Measurements from ENCODE around the gene CLASP1. TPM values are rescaled to one million over a fixed set of nuclear protein-coding genes. Genes with fewer than 3 reads are reported as not detected.
"Not testable (repeated sequence)": the region's sequence is repeated elsewhere in the genome, so short reads cannot be mapped to it uniquely, and the experiment has no call there.

CLASP1 gene
- total and polyA plus RNA-seq, 12 donors, result 10.1 to 90.6 (median 71.7) TPM

DNA sequence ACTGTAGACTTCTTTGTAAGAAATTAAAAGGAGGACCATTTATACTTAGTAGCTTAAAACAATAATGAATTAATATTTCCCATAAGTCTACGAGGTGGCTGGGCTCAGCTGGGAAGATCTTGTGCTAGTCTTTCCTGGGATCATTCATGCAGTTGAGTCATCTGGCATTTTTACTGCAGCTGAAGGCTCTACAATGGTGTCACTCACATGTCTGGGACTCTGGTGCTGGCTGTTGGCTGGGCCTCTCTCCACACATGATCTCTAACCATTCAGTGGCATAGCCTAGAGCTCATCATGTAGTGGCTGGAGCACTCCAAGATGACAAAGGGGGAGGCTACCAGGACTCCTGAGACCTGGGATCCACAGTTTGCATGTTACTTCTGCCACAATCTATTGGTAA, 35.5 kb downstream of the CLASP1 start:
- no peak for DNase-seq
- Histone ChIP-seq H3K27ac (peak overlapping the region in 6 of 10 donors; percentile 34 to 68 (median 44)), H3K9me3 (peaks cover 0 to 27% (median 0%) of the 10 kb centered on the region in 11 donors), H3K4me1 (peaks cover 8 to 64% (median 41%) of the 10 kb centered on the region in 9 donors), H3K4me3 (no peak overlapping the region), H3K27me3 (no peaks in the 10 kb centered on the region), H3K36me3 (peaks cover 0 to 15% (median 0%) of the 10 kb centered on the region in 9 donors)
- intact Hi-C loops (cut with DNase I), result loop anchor here in 1 of 10 donors (5.0 kb wide), 1 partner anchor 34 kb away; the partner anchor contains the start of gene CLASP1
- TF ChIP-seq, protein P1, sequence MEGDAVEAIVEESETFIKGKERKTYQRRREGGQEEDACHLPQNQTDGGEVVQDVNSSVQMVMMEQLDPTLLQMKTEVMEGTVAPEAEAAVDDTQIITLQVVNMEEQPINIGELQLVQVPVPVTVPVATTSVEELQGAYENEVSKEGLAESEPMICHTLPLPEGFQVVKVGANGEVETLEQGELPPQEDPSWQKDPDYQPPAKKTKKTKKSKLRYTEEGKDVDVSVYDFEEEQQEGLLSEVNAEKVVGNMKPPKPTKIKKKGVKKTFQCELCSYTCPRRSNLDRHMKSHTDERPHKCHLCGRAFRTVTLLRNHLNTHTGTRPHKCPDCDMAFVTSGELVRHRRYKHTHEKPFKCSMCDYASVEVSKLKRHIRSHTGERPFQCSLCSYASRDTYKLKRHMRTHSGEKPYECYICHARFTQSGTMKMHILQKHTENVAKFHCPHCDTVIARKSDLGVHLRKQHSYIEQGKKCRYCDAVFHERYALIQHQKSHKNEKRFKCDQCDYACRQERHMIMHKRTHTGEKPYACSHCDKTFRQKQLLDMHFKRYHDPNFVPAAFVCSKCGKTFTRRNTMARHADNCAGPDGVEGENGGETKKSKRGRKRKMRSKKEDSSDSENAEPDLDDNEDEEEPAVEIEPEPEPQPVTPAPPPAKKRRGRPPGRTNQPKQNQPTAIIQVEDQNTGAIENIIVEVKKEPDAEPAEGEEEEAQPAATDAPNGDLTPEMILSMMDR (IDR thresholded peaks at IDR 0.05), result no peak
- WGBS, 2 donors, result 65 to 88% methylated on average over 1 of the region's 1 CpG
- peak in 3 of 8 donors; percentile 31 to 44 (median 42) for ATAC-seq

DNA sequence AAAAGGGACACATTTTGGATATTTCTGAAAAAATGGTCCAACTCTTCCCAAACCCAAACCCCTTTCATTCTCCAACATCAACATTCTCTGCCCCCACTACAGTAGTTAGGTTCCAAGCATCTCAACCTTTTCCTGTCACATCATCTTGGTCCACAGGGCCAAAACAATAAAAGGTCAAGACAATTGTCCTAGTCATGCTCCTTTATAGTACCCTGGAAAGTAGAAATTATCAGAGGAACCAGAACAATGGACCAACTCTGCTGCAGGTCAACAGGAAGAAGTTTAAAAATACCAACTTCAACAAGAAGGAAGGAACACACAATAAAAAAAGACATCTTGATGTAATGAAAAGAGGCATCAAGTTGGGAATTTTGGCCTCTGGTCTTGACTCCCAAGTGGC, 36.1 kb downstream of the CLASP1 start:
- Histone ChIP-seq H3K9me3 (peaks cover 0 to 27% (median 0%) of the 10 kb centered on the region in 11 donors), H3K27ac (peak overlapping the region in 6 of 10 donors; percentile 21 to 68 (median 44)), H3K27me3 (no peaks in the 10 kb centered on the region), H3K36me3 (peaks cover 0 to 15% (median 0%) of the 10 kb centered on the region in 9 donors), H3K4me1 (peaks cover 8 to 70% (median 48%) of the 10 kb centered on the region in 9 donors), H3K4me3 (no peak overlapping the region)
- ATAC-seq (peak in 7 of 8 donors; percentile 17 to 77 (median 62)), DNase-seq (no peak)
- TF ChIP-seq, protein P1 (IDR thresholded peaks at IDR 0.05), result no peak
- intact Hi-C loops (cut with DNase I), result loop anchor here in 1 of 10 donors (5.0 kb wide), 1 partner anchor 34 kb away; the partner anchor contains the start of gene CLASP1

DNA sequence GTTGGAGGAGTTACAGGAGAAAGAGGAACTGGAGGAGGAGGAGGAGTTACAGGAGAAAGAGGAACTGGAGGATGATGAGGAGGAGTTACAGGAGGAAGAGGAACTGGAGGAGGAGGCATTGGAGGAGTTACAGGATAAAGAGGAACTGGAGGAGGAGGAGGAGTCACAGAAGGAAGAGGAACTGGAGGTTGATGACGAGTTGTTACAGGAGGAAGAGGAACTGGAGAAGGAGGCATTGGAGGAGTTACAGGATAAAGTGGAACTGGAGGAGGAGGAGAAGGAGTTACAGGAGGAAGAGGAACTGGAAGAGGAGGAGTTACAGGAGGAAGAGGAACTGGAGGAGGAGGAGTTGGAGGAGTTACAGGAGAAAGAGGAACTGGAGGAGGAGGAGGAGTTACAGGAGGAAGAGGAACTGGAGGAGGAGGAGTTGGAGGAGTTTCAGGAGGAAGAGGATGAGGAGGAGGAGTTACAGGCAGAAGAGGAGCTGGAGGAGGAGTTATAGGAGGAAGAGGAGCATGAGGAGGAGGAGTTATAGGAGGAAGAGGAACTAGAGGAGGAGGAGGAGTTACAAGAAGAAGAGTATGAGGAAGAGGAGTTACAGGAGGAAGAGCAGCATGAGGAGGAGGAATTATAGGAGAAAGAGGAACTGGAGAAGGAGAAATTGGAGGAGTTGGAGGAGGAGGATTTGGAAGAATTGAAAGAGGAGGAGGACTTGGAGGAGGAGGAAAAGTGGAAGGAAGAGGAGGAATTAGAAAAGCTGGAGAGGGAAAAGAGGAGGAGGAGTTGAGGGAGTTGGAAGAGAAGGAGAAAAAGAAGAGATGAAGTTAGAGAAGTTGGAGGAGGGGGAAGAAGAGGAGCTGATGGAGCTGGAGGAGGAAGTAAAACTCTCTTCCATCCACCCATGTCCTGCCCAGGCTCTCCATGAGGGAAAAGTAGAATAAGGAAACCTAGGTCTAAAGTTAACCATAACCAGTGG, 37.2 kb downstream of the CLASP1 start:
- WGBS, 2 donors, result 68 to 77% methylated on average over 1 of the region's 1 CpG
- H3K9me3 ChIP-seq, result peaks cover 0 to 27% (median 0%) of the 10 kb centered on the region in 11 donors
- H3K27me3 ChIP-seq, result no peaks in the 10 kb centered on the region
- H3K4me1 ChIP-seq, result peaks cover 5 to 71% (median 48%) of the 10 kb centered on the region in 9 donors
- TF ChIP-seq, protein P1 (IDR thresholded peaks at IDR 0.05), result no peak
- DNase-seq (no peak), ATAC-seq (no peak)
- H3K27ac ChIP-seq, result peak overlapping the region in 7 of 10 donors; percentile 2 to 64 (median 21)
- intact Hi-C loops (cut with DNase I), result loop anchor here in 1 of 10 donors (5.0 kb wide), 1 partner anchor 35 kb away; the partner anchor contains the start of gene CLASP1
- peaks cover 0 to 15% (median 0%) of the 10 kb centered on the region in 9 donors for H3K36me3 ChIP-seq
- no peak overlapping the region for H3K4me3 ChIP-seq

DNA sequence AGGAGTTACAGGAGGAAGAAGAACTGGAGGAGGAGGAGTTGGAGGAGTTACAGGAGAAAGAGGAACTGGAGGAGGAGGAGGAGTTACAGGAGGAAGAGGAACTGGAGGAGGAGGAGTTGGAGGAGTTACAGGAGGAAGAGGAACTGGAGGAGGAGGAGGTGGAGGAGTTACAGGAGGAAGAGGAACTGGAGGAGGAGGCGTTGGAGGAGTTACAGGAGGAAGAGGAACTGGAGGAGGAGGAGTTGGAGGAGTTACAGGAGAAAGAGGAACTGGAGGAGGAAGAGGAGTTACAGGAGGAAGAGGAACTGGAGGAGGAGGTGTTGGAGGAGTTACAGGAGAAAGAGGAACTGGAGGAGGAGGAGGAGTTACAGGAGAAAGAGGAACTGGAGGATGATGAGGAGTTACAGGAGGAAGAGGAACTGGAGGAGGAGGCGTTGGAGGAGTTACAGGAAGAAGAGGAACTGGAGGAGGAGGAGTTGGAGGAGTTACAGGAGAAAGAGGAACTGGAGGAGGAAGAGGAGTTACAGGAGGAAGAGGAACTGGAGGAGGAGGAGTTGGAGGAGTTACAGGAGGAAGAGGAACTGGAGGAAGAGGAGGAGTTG, 38.1 kb downstream of the CLASP1 start:
- H3K9me3 ChIP-seq, result peaks cover 0 to 27% (median 0%) of the 10 kb centered on the region in 11 donors
- 73 to 81% methylated on average over 2 of the region's 2 CpGs for WGBS, 2 donors
- not testable (repeated sequence) for H3K27ac ChIP-seq, H3K4me3 ChIP-seq, H3K27me3 ChIP-seq, DNase-seq, ATAC-seq
- peaks cover 4 to 70% (median 46%) of the 10 kb centered on the region in 9 donors for H3K4me1 ChIP-seq
- peaks cover 0 to 15% (median 0%) of the 10 kb centered on the region in 9 donors for H3K36me3 ChIP-seq
- intact Hi-C loops (cut with DNase I), result loop anchor here in 1 of 10 donors (5.0 kb wide), 1 partner anchor 36 kb away; the partner anchor contains the start of gene CLASP1

DNA sequence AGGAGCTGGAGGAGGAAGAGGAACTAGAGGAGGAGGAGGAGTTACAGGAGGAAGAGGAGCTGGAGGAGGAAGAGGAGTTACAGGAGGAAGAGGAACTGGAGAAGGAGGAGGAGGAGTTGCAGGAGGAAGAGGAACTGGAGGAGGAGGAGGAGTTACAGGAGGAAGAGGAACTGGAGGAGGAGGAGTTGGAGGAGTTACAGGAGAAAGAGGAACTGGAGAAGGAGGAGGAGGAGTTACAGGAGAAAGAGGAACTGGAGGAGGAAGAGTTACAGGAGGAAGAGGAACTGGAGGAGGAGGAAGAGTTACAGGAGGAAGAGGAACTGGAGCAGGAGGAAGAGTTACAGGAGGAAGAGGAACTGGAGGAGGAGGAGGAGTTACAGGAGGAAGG, 38.8 kb downstream of the CLASP1 start:
- not testable (repeated sequence) for DNase-seq, H3K4me3 ChIP-seq, H3K27ac ChIP-seq, ATAC-seq, H3K27me3 ChIP-seq
- Histone ChIP-seq H3K36me3 (peaks cover 0 to 20% (median 0%) of the 10 kb centered on the region in 9 donors), H3K9me3 (peaks cover 0 to 27% (median 0%) of the 10 kb centered on the region in 11 donors), H3K4me1 (peaks cover 9 to 72% (median 53%) of the 10 kb centered on the region in 9 donors)
- intact Hi-C loops (cut with DNase I), result loop anchor here in 1 of 10 donors (5.0 kb wide), 1 partner anchor 37 kb away; the partner anchor contains the start of gene CLASP1
